ELR (cell line): Measurements from ENCODE around the gene FXR2.
A peak's percentile ranks its signal among the peaks of the same experiment; 100 is the strongest.
"Not testable (repeated sequence)": the region's sequence is repeated elsewhere in the genome, so short reads cannot be mapped to it uniquely, and the experiment has no call there.

ENCODE experiments used
- DNase-seq: peaks from one replicate; pipeline ENCODE4 v3.0.0-alpha.2; 2015; ENCODE audit warnings: low read depth

Gene FXR2

GRCh38 chr17:7614425-7615264, at the start of gene FXR2:
FXR2 (minus strand) TSS chr17:7614897; CDS start chr17:7614532, 365 bp downstream.
- peak; percentile 100 for DNase-seq

- no peak for DNase-seq
Measured at GRCh38 chr17:7656958-7657609, 42.4 kb upstream of the FXR2 start.

DNA sequence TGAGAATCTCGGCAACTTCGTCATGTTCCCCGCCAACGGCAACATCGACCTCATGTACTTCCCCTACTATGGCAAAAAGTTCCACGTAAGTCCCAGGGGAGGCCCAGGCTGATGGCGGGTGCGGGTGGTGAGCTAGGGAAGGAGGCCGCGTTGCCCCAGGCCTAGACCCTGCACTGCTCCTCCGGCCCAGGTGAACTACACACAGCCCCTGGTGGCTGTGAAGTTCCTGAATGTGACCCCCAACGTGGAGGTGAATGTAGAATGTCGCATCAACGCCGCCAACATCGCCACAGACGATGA, 40.8 kb upstream of the FXR2 start:
- DNase-seq: no peak

DNA sequence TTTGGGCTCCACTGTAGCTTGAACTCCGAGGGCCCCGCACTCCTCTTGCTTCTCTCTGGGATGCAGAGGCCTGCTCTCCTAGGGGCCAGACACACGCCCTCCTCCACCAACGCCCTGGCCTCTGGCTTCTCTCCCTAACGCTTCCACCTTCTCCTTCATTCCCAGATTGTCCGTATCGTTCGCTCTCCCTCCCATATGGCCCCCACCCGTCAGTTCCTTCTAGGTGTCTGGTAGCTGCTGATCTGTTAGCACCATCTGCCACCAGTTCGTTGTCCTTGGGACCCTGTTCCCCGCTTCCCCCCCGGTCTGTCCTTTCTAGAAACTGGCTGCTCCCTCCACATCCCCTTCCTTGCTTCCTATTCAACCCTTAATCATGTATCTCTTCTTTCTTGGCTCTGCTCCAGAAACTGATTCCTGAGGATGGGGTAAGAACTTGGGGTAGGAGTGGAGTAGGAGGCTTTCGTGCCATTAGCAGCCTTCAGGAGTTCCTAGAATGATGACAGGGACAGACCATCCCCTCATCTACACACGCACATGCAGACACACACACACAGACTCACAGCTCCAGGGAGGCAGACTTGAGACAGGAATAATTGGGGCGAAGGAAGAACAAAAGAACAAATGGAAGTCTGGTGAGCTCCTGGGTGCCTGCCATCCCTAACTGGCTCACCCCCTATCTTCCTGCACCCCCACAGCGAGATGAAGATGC, 40.3 kb upstream of the FXR2 start:
- no peak for DNase-seq

DNA sequence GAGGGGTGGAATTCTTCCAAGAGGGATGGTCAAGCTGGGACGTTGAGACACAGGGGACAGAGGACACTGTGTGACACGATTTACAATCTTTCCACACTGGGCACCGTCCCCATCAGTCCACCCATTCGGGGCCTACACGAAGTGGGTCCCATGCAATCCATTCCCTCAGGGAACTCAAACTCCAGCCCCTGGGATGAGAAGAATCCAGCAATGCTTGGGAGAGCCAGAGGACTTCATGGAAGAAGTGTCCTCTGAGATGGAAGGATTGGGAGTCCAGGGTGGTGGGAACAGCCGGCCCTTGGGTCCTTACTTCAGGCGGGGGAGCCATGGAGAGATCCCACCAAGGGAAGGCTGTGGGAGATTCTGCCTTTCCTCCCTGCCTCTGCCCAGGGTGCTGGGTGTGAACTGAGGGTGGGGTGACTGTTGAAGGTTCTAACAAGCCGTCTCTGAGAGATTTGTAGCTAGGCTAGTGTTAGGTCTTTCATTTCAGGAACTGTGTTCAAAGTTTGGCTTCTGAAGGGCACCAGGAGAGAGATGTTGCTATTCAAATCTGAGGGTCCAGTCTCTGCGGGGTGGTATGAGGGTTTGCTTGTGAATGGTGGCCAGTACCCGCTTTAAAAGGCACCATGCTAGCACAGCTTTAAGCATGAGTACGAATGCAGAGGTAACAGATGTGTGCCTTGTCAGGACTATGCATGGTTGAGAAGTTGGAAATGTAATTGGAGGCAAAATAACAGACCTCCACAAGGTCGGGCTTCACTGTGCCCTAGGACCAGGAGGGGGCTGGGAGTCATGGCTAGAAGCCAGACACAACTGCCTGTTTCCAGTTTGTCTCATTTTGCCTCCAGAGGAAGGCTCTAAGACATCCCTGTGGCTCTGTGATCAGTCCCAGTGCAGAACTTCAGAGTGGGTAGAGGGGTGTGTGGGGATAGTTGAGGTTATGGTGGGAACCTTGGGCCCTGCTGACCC, 38.0 kb upstream of the FXR2 start:
- DNase-seq: no peak

- no peak for DNase-seq
Measured at GRCh38 chr17:7651665-7652387, 37.1 kb upstream of the FXR2 start.

- no peak for DNase-seq
Measured at GRCh38 chr17:7651097-7651664, 36.5 kb upstream of the FXR2 start.

- peak; percentile 61 for DNase-seq
Measured at GRCh38 chr17:7650509-7651096, 35.9 kb upstream of the FXR2 start, which contains the start of gene ATP1B2. ATP1B2 (plus strand) TSS chr17:7650926; CDS start chr17:7651519, 593 bp downstream.

DNA sequence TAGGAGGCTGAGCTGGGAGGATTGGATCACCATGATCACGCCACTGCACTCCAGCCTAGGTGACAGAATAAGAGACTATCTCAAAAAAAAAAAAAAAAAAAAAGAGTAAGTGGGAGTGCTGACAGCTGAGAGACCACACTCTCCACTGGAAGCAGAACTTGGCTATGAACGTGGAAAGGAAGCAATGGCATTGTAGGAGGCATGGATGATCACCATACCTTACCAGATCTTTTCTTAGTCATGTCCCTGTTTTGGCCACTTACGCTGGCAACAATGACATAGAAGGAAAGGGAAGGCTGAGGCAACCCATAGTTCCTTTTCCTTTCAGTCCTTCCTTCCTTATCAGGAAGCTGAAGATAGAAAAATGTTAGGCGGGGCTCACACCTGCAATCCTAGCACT, 32.3 kb upstream of the FXR2 start:
- no peak for DNase-seq

DNA sequence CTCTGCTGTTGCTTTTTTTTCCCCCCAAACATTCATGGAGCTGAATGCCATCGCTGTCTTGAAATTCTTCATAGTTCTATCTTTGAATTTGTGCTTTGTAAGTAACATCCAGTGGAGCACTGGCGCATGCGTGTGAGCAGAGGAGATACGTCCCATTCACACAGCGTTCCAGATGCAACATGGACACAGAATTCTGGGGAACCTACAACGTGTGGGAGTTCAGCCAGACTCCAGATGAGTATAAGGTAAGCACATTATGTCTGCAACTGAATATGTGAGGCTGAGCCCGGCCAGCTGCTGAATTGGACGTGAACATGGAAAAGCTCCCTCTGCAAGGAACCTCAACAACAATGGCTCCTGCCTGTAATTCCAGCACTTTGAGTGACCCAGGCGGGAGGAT, 31.8 kb upstream of the FXR2 start:
- DNase-seq: no peak

- DNase-seq: no peak
Measured at GRCh38 chr17:7644775-7645174, 30.1 kb upstream of the FXR2 start.

DNA sequence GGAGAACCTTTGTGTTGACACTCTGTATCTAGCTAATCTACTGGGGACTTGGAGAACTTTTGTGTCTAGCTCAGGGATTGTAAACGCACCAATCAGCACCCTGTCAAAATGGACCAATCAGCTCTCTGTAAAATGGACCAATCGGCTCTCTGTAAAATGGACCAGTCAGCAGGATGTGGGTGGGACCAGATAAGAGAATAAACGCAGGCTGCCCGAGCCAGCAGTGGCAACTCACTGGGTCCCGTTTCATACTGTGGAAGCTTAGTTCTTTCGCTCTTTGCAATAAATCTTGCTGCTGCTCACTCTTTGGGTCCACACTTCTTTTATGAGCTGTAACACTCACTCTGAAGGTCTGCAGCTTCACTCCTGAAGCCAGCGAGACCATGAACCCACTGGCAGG, 26.9 kb upstream of the FXR2 start:
- not testable (repeated sequence) for DNase-seq

GRCh38 chr17:7640783-7641182, 26.1 kb upstream of the FXR2 start:
- DNase-seq: no peak

DNA sequence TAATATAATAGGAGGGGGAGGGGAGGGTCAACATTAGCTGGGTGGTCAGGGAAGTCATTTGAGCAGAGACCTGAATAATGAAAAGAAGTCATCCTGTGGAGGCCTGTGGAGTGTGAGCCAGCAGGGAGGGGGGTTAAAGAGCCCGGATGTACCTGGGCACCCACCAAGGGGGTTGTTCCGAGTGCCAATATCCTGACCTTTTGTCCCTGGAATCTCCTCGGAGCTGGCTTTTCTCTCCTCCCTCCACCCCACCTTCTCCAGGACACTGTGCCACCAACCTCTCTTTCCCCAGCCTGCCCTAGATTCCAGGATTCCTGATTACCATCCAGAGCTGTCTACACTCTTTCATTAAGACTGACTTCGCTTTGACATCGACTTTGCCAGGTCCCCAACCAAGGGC, 21.5 kb upstream of the FXR2 start:
- DNase-seq: no peak

GRCh38 chr17:7634384-7634783, 19.7 kb upstream of the FXR2 start:
- peak; percentile 56 for DNase-seq

DNA sequence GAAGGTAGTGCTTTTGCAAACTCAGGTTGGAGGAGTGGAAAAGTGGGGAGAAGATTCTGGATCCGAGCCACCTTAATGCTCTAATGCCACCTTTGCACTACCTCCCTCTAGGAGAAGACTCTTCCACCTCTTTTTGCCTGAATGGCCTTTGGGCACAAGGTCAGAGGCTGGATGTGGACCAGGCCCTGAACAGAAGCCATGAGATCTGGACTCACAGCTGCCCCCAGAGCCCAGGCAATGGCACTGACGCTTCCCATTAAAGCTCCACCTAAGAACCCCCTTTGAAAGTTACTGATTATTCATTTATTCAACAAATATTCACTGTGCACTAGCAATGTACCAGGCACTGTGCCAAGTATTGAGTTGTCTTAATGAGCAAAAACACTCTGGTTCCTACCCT, 18.4 kb upstream of the FXR2 start:
- DNase-seq: no peak

- DNase-seq: peak; percentile 65
Measured at GRCh38 chr17:7632492-7632894, 17.8 kb upstream of the FXR2 start.

DNA sequence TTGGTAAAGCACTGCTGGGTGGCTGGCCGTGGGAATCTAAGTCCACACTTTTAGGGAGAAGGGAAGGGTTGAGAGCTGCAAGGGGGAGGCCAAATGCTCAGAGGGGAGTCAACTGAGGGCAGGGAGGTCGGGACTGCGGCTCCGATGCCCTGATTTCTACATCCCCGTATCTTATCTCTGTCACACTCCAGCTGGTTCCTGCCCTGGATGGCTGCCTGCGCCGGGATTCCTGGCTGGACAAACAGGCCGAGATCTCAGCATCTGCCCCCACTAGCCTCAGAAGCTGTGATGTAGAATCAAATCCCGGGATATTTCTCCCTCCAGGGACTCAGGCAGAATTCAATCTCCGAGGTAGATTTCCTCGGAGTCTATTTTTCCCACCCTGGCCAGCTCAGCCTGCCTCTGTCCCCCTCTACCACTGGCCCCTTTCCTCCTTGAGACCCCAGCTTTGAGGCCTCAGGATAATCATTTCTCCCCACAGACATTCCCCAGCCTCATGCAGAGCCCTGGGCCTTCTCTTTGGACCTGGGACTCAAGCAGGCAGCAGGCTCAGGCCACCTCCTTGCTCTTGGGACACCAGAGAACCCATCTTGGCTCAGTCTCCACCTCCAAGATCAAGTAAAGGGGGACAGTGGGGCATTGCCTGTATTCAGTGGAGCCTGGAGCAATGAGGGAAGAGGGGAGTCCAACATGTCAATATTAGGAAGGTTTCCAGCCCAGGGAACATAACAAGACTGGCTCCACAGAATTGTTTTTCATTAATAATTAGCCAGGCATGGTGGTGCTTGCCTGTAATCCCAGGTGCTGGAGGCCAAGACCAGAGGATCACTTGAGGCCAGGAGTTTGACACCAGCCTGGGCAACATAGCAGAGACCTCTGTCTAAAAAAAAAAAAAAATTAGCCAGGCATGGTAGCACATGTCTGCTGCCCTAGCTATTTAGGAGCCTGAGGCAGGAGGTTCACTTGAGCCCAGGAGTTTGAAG, 17.0 kb upstream of the FXR2 start:
- no peak for DNase-seq

- DNase-seq: no peak
Measured at GRCh38 chr17:7629939-7630571, 15.4 kb upstream of the FXR2 start, which contains the start of gene SHBG. SHBG (plus strand) TSS chr17:7630135; CDS start chr17:7630173, 38 bp downstream.
